ENCODE data around the gene LDHA. TPM values are rescaled to one million over a fixed set of nuclear protein-coding genes. Genes with fewer than 3 reads are reported as not detected.

Gene LDHA
- total RNA-seq, 1 experiment from 2014 or later: 1,441 TPM

- no peaks in the 10 kb centered on the region for H4K20me1 ChIP-seq (ENCODE audit: low read length)
- intact Hi-C loops (cut with micrococcal nuclease): loop anchor here (1.0 to 10.0 kb wide), 3 partner anchors 10 to 399 kb away; partner anchors contain the start of genes GTF2H1, HPS5 and LDHA
- no peaks in the 10 kb centered on the region for H3K36me3 ChIP-seq (ENCODE audit: low read depth, low read length)
- H2AFZ ChIP-seq (ENCODE audit: low read length): peak overlapping the region; percentile 68
- H3K79me2 ChIP-seq (ENCODE audit: low read length): no peaks in the 10 kb centered on the region
- peaks cover 22% of the 10 kb centered on the region for H3K4me1 ChIP-seq (ENCODE audit: insufficient read depth, low read length)
- H3K9me3 ChIP-seq (ENCODE audit: low read length): no peaks in the 10 kb centered on the region
- H3K9me2 ChIP-seq (replicated peaks; ENCODE audit: low read length): no peaks in the 10 kb centered on the region
- H3K4me2 ChIP-seq (ENCODE audit: low read length): peak overlapping the region; percentile 82
- CTCF ChIA-PET: interaction anchor here (0.6 to 2.2 kb wide), 3 partner anchors 12 to 180 kb away, joined by 3 to 5 read pairs (median 5); no protein-coding TSS in a partner anchor
- peak overlapping the region; percentile 99 for H3K27ac ChIP-seq (ENCODE audit: low read length)
- peak overlapping the region; percentile 56 for H3K4me3 ChIP-seq (ENCODE audit: low read length)
- DNase-seq: peak; percentile 87
- ATAC-seq: peak; percentile 79
- POLR2A ChIA-PET (ENCODE audit: unreplicated experiment): interaction anchor here (0.5 to 1.9 kb wide), 6 partner anchors 10 to 1380 kb away, joined by 3 to 28 read pairs (median 6); partner anchors contain the start of gene LDHA
- TF ChIP-seq CTCF (conservative IDR thresholded peaks at IDR 0.05; ENCODE audit: low read depth, low read length): no peak
- no peak for TF ChIP-seq EZH2 (IDR thresholded peaks at IDR 0.05; ENCODE audit: low read length, unreplicated experiment)
- no peak for TF ChIP-seq EZH2phosphoT487 (IDR thresholded peaks at IDR 0.05; ENCODE audit: borderline replicate concordance, low read length)
- H3K27me3 ChIP-seq (ENCODE audit: low read length): no peaks in the 10 kb centered on the region
- BruUV-seq (replicated peaks): TSS peak; percentile 78
- peak overlapping the region; percentile 85 for H3K9ac ChIP-seq (ENCODE audit: low read length)
- peaks cover 3% of the 10 kb centered on the region for H3F3A ChIP-seq (ENCODE audit: low read length, unreplicated experiment)
These were observed 10.2 kb upstream of the LDHA start for GRCh38 chr11:18384157-18384641.

- no peak overlapping the region for H2AFZ ChIP-seq (ENCODE audit: low read length)
- peaks cover 6% of the 10 kb centered on the region for H4K20me1 ChIP-seq (ENCODE audit: low read length)
- H3K36me3 ChIP-seq (ENCODE audit: low read depth, low read length): peaks cover 2% of the 10 kb centered on the region
- DNase-seq (no peak), ATAC-seq (no peak)
- no peak overlapping the region for H3K27ac ChIP-seq (ENCODE audit: low read length)
- no TSS peak for BruUV-seq (replicated peaks)
- TF ChIP-seq EZH2phosphoT487 (IDR thresholded peaks at IDR 0.05; ENCODE audit: borderline replicate concordance, low read length): no peak
- no peak for TF ChIP-seq EZH2 (IDR thresholded peaks at IDR 0.05; ENCODE audit: low read length, unreplicated experiment)
- TF ChIP-seq CTCF (conservative IDR thresholded peaks at IDR 0.05; ENCODE audit: low read depth, low read length): no peak
- no peaks in the 10 kb centered on the region for H3K9me2 ChIP-seq (replicated peaks; ENCODE audit: low read length)
- H3F3A ChIP-seq (ENCODE audit: low read length, unreplicated experiment): no peaks in the 10 kb centered on the region
- H3K27me3 ChIP-seq (ENCODE audit: low read length): no peaks in the 10 kb centered on the region
- no peaks in the 10 kb centered on the region for H3K9me3 ChIP-seq (ENCODE audit: low read length)
- peaks cover 20% of the 10 kb centered on the region for H3K79me2 ChIP-seq (ENCODE audit: low read length)
- POLR2A ChIA-PET (ENCODE audit: unreplicated experiment): no interaction called here
- no peak overlapping the region for H3K4me2 ChIP-seq (ENCODE audit: low read length)
- intact Hi-C loops (cut with micrococcal nuclease): no loop called here
- no peak overlapping the region for H3K4me3 ChIP-seq (ENCODE audit: low read length)
- H3K9ac ChIP-seq (ENCODE audit: low read length): no peak overlapping the region
- CTCF ChIA-PET: no interaction called here
- peaks cover 7% of the 10 kb centered on the region for H3K4me1 ChIP-seq (ENCODE audit: insufficient read depth, low read length)
These were observed 4.3 kb upstream of the LDHA start for GRCh38 chr11:18390088-18390487.
